ENCODE data around the gene PHOX2A.

The PHOX2A gene

GRCh38 chr11:72280726-72281315, 36.8 kb upstream of the PHOX2A start:
- no peak for DNase-seq (ENCODE audit: extremely low read depth, insufficient read length)
- Histone ChIP-seq H3K27me3 (replicated peaks; ENCODE audit: control insufficient read depth, insufficient read depth, low read length) (no peaks in the 10 kb centered on the region), H3K4me3 (replicated peaks; ENCODE audit: low read depth, low read length) (no peak overlapping the region), H3K36me3 (ENCODE audit: control insufficient read depth, insufficient read depth, low read length) (no peaks in the 10 kb centered on the region)
- no peak for TF ChIP-seq CTCF (IDR thresholded peaks at IDR 0.05; ENCODE audit: insufficient read depth, low read length, poor library complexity, severe bottlenecking)

DNA sequence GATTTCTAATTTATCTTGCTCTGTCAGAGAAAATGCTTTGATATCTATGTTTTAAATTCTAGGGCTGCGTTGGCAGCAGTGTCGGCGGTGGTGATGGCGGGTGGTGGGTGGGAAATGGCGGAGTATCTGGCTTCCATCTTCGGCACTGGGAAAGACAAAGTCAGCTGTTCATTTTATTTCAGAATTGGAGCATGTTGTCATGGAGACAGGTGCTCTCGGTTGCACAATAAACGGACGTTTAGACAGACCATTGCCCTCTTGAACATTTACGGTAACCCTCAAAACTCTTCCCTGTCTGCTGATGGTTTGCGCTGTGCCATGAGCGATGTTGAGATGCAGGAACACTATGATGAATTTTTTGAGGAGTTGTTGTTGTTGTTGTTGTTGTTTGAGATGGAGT, 36.1 kb upstream of the PHOX2A start:
- no peak overlapping the region for H3K4me3 ChIP-seq (replicated peaks; ENCODE audit: low read depth, low read length)
- no peak for TF ChIP-seq CTCF (IDR thresholded peaks at IDR 0.05; ENCODE audit: insufficient read depth, low read length, poor library complexity, severe bottlenecking)
- H3K36me3 ChIP-seq (ENCODE audit: control insufficient read depth, insufficient read depth, low read length) = no peaks in the 10 kb centered on the region
- DNase-seq (ENCODE audit: extremely low read depth, insufficient read length) = no peak
- no peaks in the 10 kb centered on the region for H3K27me3 ChIP-seq (replicated peaks; ENCODE audit: control insufficient read depth, insufficient read depth, low read length)

DNA sequence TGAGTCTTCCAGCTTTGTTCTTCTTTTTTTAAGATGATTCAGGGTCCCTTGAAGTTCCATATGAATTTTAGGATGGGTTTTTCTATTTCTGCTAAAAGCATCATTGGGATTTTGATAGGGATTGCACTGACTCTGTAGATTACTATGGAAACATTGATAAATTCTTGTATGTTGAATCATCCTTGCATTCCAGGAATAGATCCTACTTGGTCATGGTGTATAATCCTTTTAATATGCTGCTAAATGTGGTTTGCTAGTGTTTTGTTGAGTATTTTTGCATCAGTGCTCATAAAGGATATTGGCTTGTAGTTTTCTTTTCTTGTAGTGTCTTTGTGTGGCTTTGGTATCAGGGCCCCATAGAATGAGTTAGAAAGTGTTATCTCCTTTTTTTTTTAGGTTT, 34.9 kb upstream of the PHOX2A start:
- no peaks in the 10 kb centered on the region for H3K36me3 ChIP-seq (ENCODE audit: control insufficient read depth, insufficient read depth, low read length)
- H3K27me3 ChIP-seq (replicated peaks; ENCODE audit: control insufficient read depth, insufficient read depth, low read length) = no peaks in the 10 kb centered on the region
- no peak overlapping the region for H3K4me3 ChIP-seq (replicated peaks; ENCODE audit: low read depth, low read length)
- no peak for TF ChIP-seq CTCF (IDR thresholded peaks at IDR 0.05; ENCODE audit: insufficient read depth, low read length, poor library complexity, severe bottlenecking)
- DNase-seq (ENCODE audit: extremely low read depth, insufficient read length) = no peak

- no peaks in the 10 kb centered on the region for H3K36me3 ChIP-seq (ENCODE audit: control insufficient read depth, insufficient read depth, low read length)
- DNase-seq (ENCODE audit: extremely low read depth, insufficient read length) = no peak
- H3K27me3 ChIP-seq (replicated peaks; ENCODE audit: control insufficient read depth, insufficient read depth, low read length) = no peaks in the 10 kb centered on the region
- TF ChIP-seq CTCF (IDR thresholded peaks at IDR 0.05; ENCODE audit: insufficient read depth, low read length, poor library complexity, severe bottlenecking) = no peak
- no peak overlapping the region for H3K4me3 ChIP-seq (replicated peaks; ENCODE audit: low read depth, low read length)
These were observed 30.5 kb upstream of the PHOX2A start for GRCh38 chr11:72274435-72274834.

DNA sequence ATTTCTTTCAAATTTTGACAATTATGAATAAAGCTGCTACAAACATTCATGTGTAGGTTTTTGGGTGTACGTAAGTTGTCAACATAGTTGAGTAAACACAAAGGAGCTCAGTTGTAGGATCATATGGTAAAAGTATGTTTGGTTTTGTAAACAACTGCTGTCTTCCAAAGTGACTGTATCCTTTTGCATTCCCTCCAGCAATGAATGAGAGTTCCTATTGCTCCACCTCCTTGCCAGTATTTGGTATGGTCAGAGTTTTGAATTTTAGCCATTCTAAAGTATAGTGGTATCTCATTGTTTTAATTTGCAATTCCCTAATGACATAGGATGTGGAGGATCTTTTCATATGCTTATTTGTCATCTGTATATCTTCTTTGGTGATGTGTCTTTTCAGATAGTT, 28.0 kb upstream of the PHOX2A start:
- no peak for DNase-seq (ENCODE audit: extremely low read depth, insufficient read length)
- Histone ChIP-seq H3K27me3 (replicated peaks; ENCODE audit: control insufficient read depth, insufficient read depth, low read length) (no peaks in the 10 kb centered on the region), H3K4me3 (replicated peaks; ENCODE audit: low read depth, low read length) (no peak overlapping the region), H3K36me3 (ENCODE audit: control insufficient read depth, insufficient read depth, low read length) (no peaks in the 10 kb centered on the region)
- no peak for TF ChIP-seq CTCF (IDR thresholded peaks at IDR 0.05; ENCODE audit: insufficient read depth, low read length, poor library complexity, severe bottlenecking)
